ENCODE results near the gene FTH1. TPM values are rescaled to one million over a fixed set of nuclear protein-coding genes. Genes with fewer than 3 reads are reported as not detected.

The FTH1 gene
- total and polyA plus RNA-seq, 2 of the 13 experiments (the other 11 are each of a cell fraction or from before 2014, with no cell fraction given), result 607 to 760 TPM

GRCh38 chr11:61967116-61967923, at the start of gene FTH1 (continued):
- TF ChIP-seq ZBTB44 (CRISPR knock-in tag; IDR thresholded peaks at IDR 0.05) (no peak), ZNF329 (CRISPR knock-in tag; IDR thresholded peaks at IDR 0.05; ENCODE audit: low read depth) (no peak), RBFOX2 (IDR thresholded peaks at IDR 0.05; ENCODE audit: low read depth, low read length) (peak; percentile 99), ZBTB39 (CRISPR knock-in tag; IDR thresholded peaks at IDR 0.05) (no peak), ZFP91 (CRISPR knock-in tag; IDR thresholded peaks at IDR 0.05; ENCODE audit: borderline replicate concordance) (peak; percentile 77; the same call in 1 of the 2 replicates), PITX1 (CRISPR knock-in tag; IDR thresholded peaks at IDR 0.05) (0 out of 2 replicates have a peak, but pooled peaks have one; percentile 27), DR1 (CRISPR knock-in tag; IDR thresholded peaks at IDR 0.05) (peak; percentile 92; the same call in 1 of the 2 replicates), KAT2B (IDR thresholded peaks at IDR 0.05; ENCODE audit: borderline replicate concordance, low read depth, low read length) (no peak), ZNF292 (CRISPR knock-in tag; IDR thresholded peaks at IDR 0.05; ENCODE audit: borderline replicate concordance, low read depth) (no peak), ZBTB40 (IDR thresholded peaks at IDR 0.05) (no peak), ZBTB40 (CRISPR knock-in tag; IDR thresholded peaks at IDR 0.05) (no peak)

All from HepG2 (cell line).